ENCODE results near the gene KIFBP. TPM values are rescaled to one million over a fixed set of nuclear protein-coding genes. Genes with fewer than 3 reads are reported as not detected.
"Not testable (repeated sequence)": the region's sequence is repeated elsewhere in the genome, so short reads cannot be mapped to it uniquely, and the experiment has no call there.

Gene KIFBP, protein sequence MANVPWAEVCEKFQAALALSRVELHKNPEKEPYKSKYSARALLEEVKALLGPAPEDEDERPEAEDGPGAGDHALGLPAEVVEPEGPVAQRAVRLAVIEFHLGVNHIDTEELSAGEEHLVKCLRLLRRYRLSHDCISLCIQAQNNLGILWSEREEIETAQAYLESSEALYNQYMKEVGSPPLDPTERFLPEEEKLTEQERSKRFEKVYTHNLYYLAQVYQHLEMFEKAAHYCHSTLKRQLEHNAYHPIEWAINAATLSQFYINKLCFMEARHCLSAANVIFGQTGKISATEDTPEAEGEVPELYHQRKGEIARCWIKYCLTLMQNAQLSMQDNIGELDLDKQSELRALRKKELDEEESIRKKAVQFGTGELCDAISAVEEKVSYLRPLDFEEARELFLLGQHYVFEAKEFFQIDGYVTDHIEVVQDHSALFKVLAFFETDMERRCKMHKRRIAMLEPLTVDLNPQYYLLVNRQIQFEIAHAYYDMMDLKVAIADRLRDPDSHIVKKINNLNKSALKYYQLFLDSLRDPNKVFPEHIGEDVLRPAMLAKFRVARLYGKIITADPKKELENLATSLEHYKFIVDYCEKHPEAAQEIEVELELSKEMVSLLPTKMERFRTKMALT
- polyA plus RNA-seq (2012; ENCODE audit: insufficient read depth, insufficient read length) = 13.1 TPM

DNA sequence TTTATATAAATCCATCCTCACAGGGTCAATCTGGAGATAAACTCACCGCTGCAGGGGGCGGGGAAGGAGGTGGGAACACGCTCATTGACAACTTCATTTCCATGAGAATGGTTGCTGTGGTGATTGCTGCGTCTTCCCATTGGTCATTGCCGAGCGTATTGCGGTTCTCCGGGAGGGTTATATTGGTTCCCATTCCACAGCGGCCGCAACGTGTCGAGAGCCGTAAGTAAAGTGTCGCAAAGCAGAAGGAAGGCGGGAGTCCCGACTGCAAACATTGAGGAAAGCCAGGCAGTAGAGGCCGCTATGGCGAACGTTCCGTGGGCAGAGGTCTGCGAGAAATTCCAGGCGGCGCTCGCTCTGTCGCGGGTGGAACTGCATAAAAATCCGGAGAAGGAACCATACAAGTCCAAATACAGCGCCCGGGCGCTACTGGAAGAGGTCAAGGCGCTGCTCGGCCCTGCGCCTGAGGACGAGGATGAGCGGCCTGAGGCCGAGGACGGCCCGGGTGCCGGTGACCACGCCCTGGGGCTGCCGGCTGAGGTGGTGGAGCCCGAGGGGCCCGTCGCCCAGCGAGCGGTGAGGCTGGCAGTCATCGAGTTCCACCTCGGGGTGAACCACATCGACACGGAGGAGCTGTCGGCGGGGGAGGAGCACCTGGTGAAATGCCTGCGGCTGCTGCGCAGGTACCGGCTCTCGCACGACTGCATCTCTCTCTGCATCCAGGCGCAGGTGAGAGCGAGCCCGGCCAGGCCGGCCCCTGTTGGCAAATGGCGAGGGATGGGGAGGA lies at the start of gene KIFBP:
KIFBP (plus strand) TSS at position 274 of the 787 bp plus-strand sequence; CDS start at position 304, 30 bp downstream.
- DNase-seq (ENCODE audit: low read depth, low spot score) = peak; percentile 97
- peak within 1 kb of the TSS; percentile 71 for H3K4me3 ChIP-seq (ENCODE audit: low read length)

DNA sequence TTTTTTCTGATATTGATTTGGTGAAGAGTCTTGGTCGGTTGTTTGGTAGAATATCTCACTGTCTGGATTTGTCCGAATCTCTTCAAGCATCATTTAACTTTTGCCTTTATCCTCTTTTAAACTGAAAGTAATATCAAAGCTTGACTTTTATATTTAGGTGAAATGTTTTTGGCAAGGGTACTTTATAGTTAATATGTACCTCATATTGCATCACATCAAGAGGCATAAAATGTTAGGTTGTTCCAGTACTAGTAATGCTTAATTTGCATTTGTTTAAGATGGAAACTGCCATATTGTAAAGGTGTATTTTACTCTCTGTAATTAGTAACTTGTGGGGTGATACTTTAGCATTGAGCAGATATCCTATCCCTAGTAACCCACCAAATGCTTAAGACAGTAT lies 49.7 kb upstream of the KIFBP start:
- no peak overlapping the region for H3K4me3 ChIP-seq (ENCODE audit: low read length)
- no peak for DNase-seq (ENCODE audit: low read depth, low spot score)

DNA sequence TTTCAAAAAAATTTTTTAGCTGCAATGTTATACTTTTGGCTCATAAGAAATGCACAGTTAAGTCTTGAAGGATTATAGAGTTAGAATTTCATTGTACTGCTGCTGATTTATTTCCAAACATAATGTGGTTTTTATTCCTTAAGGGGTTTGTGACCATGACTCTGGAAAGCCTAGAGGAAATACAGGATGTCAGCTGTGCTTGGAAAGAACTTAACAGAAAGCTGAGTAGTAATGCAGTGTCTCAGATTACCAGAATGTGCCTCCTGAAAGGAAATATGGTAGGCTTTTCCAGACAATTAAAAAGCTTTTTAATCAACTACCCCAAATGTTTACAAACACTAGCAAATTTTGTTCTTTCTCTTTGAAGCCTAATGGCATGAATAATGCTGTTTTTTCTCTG lies 47.7 kb upstream of the KIFBP start:
- not testable (repeated sequence) for H3K4me3 ChIP-seq (ENCODE audit: low read length); DNase-seq (ENCODE audit: low read depth, low spot score)

DNA sequence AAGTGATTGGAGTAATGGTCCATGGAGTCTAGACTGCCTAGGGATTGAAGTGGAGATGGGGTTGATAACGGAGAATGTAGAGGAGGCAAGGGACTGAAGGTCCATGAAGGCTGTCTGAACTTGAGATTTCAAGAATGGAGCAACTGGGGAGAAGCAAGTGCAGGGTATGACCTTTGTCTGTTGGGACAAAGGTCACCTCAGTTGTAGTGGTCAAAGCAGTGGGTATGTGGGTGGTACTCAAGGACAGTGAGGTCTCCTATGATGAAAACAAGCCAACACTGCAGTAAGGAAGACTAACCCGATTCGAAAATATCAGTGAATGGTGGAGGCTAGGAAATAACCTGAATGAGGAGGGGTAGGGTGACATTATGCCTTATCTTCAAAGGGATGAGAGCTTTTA lies 38.0 kb upstream of the KIFBP start:
- no peak overlapping the region for H3K4me3 ChIP-seq (ENCODE audit: low read length)
- DNase-seq (ENCODE audit: low read depth, low spot score) = no peak

DNA sequence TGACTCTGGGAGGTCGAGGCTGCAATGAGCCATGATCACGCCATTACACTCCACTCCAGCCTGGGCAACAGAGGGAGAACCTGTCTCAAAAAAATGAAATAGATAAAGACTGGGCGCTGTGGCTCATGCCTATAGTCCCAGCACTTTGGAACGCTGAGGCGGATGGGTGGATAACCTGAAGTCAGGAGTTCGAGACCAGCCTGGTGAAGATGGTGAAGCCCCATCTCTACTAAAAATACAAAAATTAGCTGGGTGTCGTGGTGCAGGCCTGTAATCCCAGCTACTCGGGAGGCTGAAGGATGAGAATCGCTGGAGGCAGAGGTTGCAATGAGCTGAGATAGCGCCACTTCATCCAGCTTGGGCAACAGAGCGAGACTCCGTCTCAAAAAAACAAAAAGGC lies 33.7 kb upstream of the KIFBP start:
- peak overlapping the region; percentile 98 for H3K4me3 ChIP-seq (ENCODE audit: low read length)
- DNase-seq (ENCODE audit: low read depth, low spot score) = no peak

DNA sequence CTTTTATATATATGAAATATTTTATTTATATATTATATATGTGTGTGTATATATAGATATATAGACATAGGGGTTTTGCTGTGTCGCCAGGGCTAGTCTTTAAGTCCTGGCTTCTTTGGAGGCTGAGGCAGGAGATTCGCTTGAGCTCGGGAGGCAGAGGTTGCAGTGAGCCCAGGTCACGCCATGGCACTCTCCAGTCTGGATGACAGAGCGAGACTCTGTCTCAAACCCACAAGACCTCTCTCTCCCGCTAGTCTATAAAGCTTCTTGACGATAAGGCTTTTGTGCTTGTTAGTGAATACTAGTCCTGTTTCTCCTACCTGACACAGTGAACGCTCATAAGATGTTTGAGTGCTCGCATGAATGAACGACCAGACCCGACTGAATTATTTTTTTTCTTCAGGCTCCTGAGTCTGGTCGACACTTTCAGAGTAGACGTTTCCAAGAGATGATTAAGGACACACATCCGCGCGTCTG lies 33.2 kb upstream of the KIFBP start:
- peak; percentile 37 for DNase-seq (ENCODE audit: low read depth, low spot score)
- peak overlapping the region; percentile 98 for H3K4me3 ChIP-seq (ENCODE audit: low read length)

DNA sequence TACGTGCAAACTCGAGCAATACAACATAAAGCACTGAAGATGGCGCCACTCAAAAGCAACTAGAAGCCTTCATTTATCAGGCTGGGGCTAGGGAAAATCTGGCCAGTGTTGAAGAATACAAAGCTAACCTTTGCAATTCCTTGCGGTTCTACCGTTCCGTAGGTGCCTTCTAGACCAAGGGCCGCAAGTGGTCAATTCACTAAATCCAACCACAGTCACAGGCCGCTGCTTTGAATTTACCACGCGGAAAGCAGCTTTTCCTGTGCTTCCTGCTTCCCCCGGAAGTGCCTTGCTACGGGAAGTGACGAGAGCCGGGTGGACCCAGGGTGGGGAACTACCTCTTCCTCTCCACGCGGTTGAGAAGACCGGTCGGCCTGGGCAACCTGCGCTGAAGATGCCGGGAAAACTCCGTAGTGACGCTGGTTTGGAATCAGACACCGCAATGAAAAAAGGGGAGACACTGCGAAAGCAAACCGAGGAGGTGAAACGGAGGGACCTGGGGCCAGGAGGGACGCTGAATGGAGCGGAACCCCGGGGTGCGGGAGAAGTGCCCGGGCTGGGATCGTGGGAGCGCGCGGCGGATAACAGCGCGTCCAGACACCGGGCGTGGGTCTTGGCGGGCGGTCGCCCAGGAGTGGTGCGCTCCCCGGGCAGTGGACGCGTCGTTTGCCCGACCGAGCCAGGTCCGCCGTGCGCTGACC lies 32.6 kb upstream of the KIFBP start, which contains the start of gene DDX21:
DDX21 (plus strand) TSS at position 339 of the 701 bp plus-strand sequence; CDS start at position 395, 56 bp downstream.
- H3K4me3 ChIP-seq (ENCODE audit: low read length) = peak within 1 kb of the TSS; percentile 98
- DNase-seq (ENCODE audit: low read depth, low spot score) = peak; percentile 90

DNA sequence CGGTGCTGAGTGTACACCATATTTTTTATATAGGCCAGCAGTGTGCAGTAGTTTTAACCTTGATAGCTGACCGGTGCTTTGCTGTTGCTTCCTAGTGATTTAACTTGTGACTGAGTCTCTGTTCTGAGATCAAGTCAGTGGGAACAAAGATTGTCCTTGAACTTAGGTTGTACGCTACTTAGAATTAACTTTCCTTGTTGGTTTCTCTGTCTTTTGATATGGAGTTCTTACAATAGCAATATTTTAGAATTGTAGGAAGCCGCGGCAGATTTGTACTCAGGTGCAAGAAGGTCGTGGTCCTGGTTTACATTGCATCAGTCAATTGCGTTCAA lies 31.4 kb upstream of the KIFBP start:
- no peak for DNase-seq (ENCODE audit: low read depth, low spot score)

DNA sequence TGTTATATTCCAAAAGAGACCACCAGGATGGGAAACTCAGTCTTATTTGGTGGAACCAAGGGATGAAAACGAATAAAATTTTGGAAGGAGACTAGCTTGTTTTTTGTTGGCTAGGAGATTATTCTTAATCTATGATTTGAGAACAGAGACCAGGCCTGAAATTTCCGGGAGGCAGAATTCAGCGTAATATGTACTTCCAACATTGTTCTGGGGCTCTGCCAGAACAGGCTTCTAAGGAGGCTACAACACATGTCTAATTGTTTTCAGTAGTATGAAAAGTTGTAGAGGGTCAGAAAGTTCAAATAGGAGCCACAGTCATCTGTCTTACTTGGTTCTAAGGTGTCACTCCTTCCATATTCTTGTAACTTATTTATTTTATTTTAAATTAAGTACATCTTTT lies 30.9 kb upstream of the KIFBP start:
- peak overlapping the region; percentile 98 for H3K4me3 ChIP-seq (ENCODE audit: low read length)
- no peak for DNase-seq (ENCODE audit: low read depth, low spot score)

More for the DNA sequence above, 31.4 kb upstream of the KIFBP start:
- peak overlapping the region; percentile 98 for H3K4me3 ChIP-seq (ENCODE audit: low read length)

DNA sequence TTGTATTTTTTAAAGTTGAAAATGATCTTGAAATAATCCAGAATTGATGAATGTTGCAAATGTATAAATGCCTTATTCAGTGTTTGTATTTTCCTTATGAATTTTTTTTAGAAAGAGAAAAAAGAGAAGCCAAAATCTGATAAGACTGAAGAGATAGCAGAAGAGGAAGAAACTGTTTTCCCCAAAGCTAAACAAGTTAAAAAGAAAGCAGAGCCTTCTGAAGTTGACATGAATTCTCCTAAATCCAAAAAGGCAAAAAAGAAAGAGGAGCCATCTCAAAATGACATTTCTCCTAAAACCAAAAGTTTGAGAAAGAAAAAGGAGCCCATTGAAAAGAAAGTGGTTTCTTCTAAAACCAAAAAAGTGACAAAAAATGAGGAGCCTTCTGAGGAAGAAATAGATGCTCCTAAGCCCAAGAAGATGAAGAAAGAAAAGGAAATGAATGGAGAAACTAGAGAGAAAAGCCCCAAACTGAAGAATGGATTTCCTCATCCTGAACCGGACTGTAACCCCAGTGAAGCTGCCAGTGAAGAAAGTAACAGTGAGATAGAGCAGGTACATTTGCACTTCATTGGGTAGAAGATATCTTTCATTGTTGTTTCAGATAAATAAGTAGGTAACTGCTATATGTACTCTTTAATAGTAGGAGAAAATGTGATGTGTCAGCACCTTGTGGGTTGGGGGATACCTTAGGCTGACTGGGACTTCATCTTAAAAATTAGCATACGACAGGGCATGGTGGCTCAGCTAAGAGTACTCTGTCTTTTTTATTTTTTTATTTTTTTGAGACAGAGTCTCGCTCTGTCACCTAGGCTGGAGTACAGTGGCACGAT lies 28.7 kb upstream of the KIFBP start:
- DNase-seq (ENCODE audit: low read depth, low spot score) = no peak
- H3K4me3 ChIP-seq (ENCODE audit: low read length) = no peak overlapping the region

DNA sequence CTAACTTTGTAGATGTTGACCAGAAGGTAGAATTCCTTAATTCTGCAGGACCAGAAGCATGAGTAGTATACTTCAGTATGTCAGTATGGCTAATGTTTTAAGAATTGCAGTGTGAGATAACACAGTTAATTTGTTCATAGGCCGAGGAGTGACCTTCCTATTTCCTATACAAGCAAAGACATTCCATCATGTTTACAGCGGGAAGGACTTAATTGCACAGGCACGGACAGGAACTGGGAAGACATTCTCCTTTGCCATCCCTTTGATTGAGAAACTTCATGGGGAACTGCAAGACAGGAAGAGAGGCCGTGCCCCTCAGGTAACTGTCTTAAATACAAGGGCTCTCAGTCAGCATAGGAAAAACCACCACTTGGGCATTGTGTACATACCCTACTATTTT lies 25.5 kb upstream of the KIFBP start:
- no peak for DNase-seq (ENCODE audit: low read depth, low spot score)
- no peak overlapping the region for H3K4me3 ChIP-seq (ENCODE audit: low read length)

DNA sequence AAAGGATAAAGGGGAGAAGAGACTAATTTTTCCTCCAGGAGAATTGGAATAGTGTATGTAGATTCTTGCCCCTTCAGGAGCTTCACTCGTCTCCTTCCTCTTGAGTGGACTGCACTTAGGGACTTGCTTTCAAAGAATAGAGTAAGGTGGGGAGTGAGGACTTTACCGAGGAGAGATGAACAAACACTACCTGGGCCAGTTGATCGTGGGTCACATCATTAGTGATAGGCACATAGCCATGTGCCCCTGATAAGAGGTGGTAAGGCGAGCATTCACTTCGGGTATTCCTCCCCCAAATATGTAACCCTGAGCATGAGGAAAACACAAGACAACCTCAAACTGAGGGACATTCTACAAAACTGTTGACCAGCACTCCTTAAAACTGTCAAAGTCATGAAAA lies 14.6 kb upstream of the KIFBP start:
- H3K4me3 ChIP-seq (ENCODE audit: low read length) = no peak overlapping the region
- DNase-seq (ENCODE audit: low read depth, low spot score) = no peak

DNA sequence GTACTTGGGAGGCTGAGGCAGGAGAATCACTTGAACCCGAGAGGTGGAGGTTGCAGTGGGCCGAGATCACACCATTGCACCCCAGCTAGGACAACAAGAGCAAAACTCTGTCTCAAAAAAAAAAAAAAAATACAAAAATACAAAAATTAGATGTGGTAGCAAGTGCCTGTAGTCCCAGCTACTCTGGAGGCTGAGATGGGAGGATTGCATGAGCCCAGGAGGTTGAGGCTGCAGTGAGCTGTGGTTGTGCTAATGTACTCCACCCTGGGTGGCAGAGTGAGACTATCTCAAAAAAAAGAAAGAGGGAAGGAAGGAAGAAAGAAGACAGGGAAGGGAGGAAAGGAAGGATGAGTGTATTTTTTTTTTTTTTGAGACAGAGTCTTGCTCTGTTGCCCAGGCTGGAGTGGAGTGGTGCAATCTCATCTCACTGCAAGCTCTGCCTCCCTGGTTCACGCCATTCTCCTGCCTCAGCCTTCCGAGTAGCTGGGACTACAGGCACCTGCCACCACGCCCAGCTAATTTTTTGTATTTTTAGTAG lies 12.6 kb upstream of the KIFBP start:
- H3K4me3 ChIP-seq (ENCODE audit: low read length); DNase-seq (ENCODE audit: low read depth, low spot score): not testable (repeated sequence)

DNA sequence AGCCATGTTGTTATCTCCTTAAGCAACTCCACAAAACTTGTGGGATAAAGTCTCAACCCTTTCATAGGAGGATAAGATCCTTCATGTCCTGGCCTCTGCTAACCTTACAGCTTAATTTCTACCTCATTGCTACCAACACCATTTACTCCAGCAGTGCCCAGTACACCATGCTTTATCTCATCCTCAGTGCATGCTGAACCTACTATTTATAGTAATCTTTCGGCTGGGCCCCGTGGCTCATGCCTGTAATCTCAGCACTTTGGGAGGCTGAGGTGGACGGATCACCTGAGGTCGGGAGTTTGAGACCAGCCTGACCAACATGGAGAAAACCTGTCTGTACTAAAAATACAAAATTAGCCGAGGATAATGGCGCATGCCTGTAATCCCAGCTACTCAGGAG lies 8.9 kb upstream of the KIFBP start:
- not testable (repeated sequence) for H3K4me3 ChIP-seq (ENCODE audit: low read length); DNase-seq (ENCODE audit: low read depth, low spot score)

DNA sequence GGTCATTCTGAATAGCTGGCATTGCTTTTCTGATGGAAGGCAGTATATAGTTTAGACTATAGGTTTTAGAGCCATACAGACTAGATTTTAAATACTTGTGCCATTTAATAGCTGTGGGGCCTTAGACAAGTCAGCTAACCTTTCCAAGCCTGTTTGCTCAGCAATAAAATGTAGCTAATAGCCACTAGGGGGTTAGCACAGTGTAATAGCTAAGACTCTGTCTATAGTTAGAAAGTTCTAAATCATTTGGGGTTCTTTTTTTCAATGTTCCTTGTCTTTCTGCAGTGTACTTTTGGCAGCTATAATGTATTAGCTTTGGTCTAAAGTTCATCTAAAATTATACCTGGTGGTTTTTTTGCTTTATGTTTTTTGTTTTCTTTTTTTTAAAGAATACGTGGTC lies 7.5 kb upstream of the KIFBP start:
- no peak for DNase-seq (ENCODE audit: low read depth, low spot score)
- no peak overlapping the region for H3K4me3 ChIP-seq (ENCODE audit: low read length)

DNA sequence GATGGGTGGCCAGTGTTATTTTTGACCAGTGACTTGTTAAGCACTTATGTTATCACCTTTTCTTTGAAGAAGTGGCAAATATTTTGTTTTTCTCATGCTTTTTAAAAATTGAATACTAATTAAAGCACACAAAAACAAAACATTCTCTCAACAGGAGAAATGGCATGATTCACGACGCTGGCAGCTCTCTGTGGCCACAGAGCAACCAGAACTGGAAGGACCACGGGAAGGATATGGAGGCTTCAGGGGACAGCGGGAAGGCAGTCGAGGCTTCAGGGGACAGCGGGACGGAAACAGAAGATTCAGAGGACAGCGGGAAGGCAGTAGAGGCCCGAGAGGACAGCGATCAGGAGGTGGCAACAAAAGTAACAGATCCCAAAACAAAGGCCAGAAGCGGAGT lies 6.2 kb upstream of the KIFBP start:
- no peak overlapping the region for H3K4me3 ChIP-seq (ENCODE audit: low read length)
- DNase-seq (ENCODE audit: low read depth, low spot score) = no peak

DNA sequence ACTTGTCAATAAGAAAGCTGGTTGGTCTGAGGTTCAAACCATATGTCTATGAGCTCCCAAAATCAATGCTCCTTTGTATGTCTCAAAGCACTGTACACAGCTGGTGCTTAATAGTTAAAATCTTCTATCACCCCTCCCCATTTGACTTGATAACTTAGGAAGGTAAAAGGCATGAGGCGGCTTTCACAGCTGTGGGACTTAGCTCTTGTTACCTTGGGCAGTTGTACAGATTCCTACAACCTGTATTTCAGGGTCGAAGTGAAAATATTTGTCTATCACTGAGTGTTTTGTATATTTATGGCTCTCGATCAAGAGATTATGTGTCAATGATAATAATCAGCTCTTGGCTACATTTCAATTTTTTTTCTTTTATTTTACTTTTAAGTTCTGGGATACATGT lies 992 bp upstream of the KIFBP start:
- no peak for DNase-seq (ENCODE audit: low read depth, low spot score)

More for the DNA sequence above, 992 bp upstream of the KIFBP start:
- no peak overlapping the region for H3K4me3 ChIP-seq (ENCODE audit: low read length)
